Neural progenitor cell (in vitro differentiated cells): Measurements from ENCODE around the gene PRKCA.

ENCODE experiments used
- CTCF ChIP-seq: fragments of 200-600 bp; sonication (generic); IDR thresholded peaks from 2 replicates; pipeline ENCODE4 v1.5.1; 2017; ENCODE audit warnings: antibody characterized with exemption, mild to moderate bottlenecking
- EZH2 ChIP-seq: fragments of 200-600 bp; sonication (generic); IDR thresholded peaks from 2 replicates; pipeline ENCODE4 v1.6.1; 2017; ENCODE audit warnings: antibody characterized with exemption, mild to moderate bottlenecking, moderate library complexity
- EZH2phosphoT487 ChIP-seq: fragments of 200-600 bp; sonication (generic); IDR thresholded peaks from 2 replicates; pipeline ENCODE4 v1.6.1; 2017; ENCODE audit warnings: antibody characterized with exemption

GRCh38 chr17:66637491-66637890, 335.1 kb downstream of the PRKCA start:
- no peak for TF ChIP-seq CTCF
- TF ChIP-seq EZH2 = no peak
- no peak for TF ChIP-seq EZH2phosphoT487
